ENCODE data around the gene CTBP2. TPM values are rescaled to one million over a fixed set of nuclear protein-coding genes. Genes with fewer than 3 reads are reported as not detected.

CTBP2 gene
- total RNA-seq, 1 experiment from 2014 or later, result 78.7 TPM

- no peak overlapping the region for H3K4me3 Mint-ChIP-seq (ENCODE audit: low read depth, unreplicated experiment)
- no peaks in the 10 kb centered on the region for H3K9me3 Mint-ChIP-seq (ENCODE audit: low read depth, unreplicated experiment)
- TF ChIP-seq CTCF (IDR thresholded peaks at IDR 0.05; ENCODE audit: unreplicated experiment), result no peak
- H3K27ac Mint-ChIP-seq (ENCODE audit: unreplicated experiment), result peak overlapping the region; percentile 39
- no peak for DNase-seq
- H3K36me3 Mint-ChIP-seq (ENCODE audit: insufficient read depth, unreplicated experiment), result peaks cover 52% of the 10 kb centered on the region
- no TSS peak for BruUV-seq (replicated peaks)
- CTCF ChIA-PET, result no interaction called here
- H3K4me1 Mint-ChIP-seq (ENCODE audit: low read depth, unreplicated experiment), result peaks cover 9% of the 10 kb centered on the region
- intact Hi-C loops (cut with micrococcal nuclease; ENCODE audit: unreplicated experiment), result loop anchor here (10.0 kb wide), 1 partner anchor 49 kb away; no protein-coding TSS in a partner anchor
- no peaks in the 10 kb centered on the region for H3K27me3 Mint-ChIP-seq (ENCODE audit: unreplicated experiment)
Observed at GRCh38 chr10:125105706-125106255, 54.6 kb downstream of the CTBP2 start.

- Mint-ChIP-seq H3K27ac (ENCODE audit: unreplicated experiment) (no peak overlapping the region), H3K4me1 (ENCODE audit: low read depth, unreplicated experiment) (peaks cover 9% of the 10 kb centered on the region), H3K4me3 (ENCODE audit: low read depth, unreplicated experiment) (no peak overlapping the region), H3K36me3 (ENCODE audit: insufficient read depth, unreplicated experiment) (peaks cover 55% of the 10 kb centered on the region), H3K9me3 (ENCODE audit: low read depth, unreplicated experiment) (no peaks in the 10 kb centered on the region), H3K27me3 (ENCODE audit: unreplicated experiment) (no peaks in the 10 kb centered on the region)
- CTCF ChIA-PET, result interaction anchor here (0.9 kb wide), 1 partner anchor 57 kb away, joined by 3 read pairs; no protein-coding TSS in a partner anchor
- no peak for DNase-seq
- TF ChIP-seq CTCF (IDR thresholded peaks at IDR 0.05; ENCODE audit: unreplicated experiment), result no peak
- intact Hi-C loops (cut with micrococcal nuclease; ENCODE audit: unreplicated experiment), result loop anchor here (10.0 kb wide), 1 partner anchor 50 kb away; no protein-coding TSS in a partner anchor
- no TSS peak for BruUV-seq (replicated peaks)
Observed at GRCh38 chr10:125105155-125105554, 55.2 kb downstream of the CTBP2 start.

GRCh38 chr10:125104559-125104958 is 55.8 kb downstream of the CTBP2 start:
- TF ChIP-seq CTCF (IDR thresholded peaks at IDR 0.05; ENCODE audit: unreplicated experiment), result no peak
- no peak overlapping the region for H3K4me3 Mint-ChIP-seq (ENCODE audit: low read depth, unreplicated experiment)
- H3K4me1 Mint-ChIP-seq (ENCODE audit: low read depth, unreplicated experiment), result peaks cover 9% of the 10 kb centered on the region
- no peaks in the 10 kb centered on the region for H3K27me3 Mint-ChIP-seq (ENCODE audit: unreplicated experiment)
- no peak for DNase-seq
- H3K9me3 Mint-ChIP-seq (ENCODE audit: low read depth, unreplicated experiment), result no peaks in the 10 kb centered on the region
- intact Hi-C loops (cut with micrococcal nuclease; ENCODE audit: unreplicated experiment), result loop anchor here (10.0 kb wide), 1 partner anchor 50 kb away; no protein-coding TSS in a partner anchor
- BruUV-seq (replicated peaks), result no TSS peak
- CTCF ChIA-PET, result interaction anchor here (0.9 kb wide), 1 partner anchor 56 kb away, joined by 3 read pairs; no protein-coding TSS in a partner anchor
- H3K27ac Mint-ChIP-seq (ENCODE audit: unreplicated experiment), result no peak overlapping the region
- peaks cover 61% of the 10 kb centered on the region for H3K36me3 Mint-ChIP-seq (ENCODE audit: insufficient read depth, unreplicated experiment)

- Mint-ChIP-seq H3K4me1 (ENCODE audit: low read depth, unreplicated experiment) (peaks cover 9% of the 10 kb centered on the region), H3K27me3 (ENCODE audit: unreplicated experiment) (no peaks in the 10 kb centered on the region), H3K9me3 (ENCODE audit: low read depth, unreplicated experiment) (no peaks in the 10 kb centered on the region), H3K27ac (ENCODE audit: unreplicated experiment) (no peak overlapping the region), H3K36me3 (ENCODE audit: insufficient read depth, unreplicated experiment) (peaks cover 61% of the 10 kb centered on the region), H3K4me3 (ENCODE audit: low read depth, unreplicated experiment) (no peak overlapping the region)
- no TSS peak for BruUV-seq (replicated peaks)
- CTCF ChIA-PET, result no interaction called here
- TF ChIP-seq CTCF (IDR thresholded peaks at IDR 0.05; ENCODE audit: unreplicated experiment), result no peak
- intact Hi-C loops (cut with micrococcal nuclease; ENCODE audit: unreplicated experiment), result loop anchor here (10.0 kb wide), 1 partner anchor 51 kb away; no protein-coding TSS in a partner anchor
- DNase-seq, result no peak
Observed at GRCh38 chr10:125103924-125104323, 56.4 kb downstream of the CTBP2 start.

All from Calu3 (cell line).